Brain pericyte (primary cell): ENCODE results near the gene GALNT5.
"Not testable (repeated sequence)": the region's sequence is repeated elsewhere in the genome, so short reads cannot be mapped to it uniquely, and the experiment has no call there.

ENCODE experiments used
- DNase-seq: peaks from one replicate; pipeline ENCODE4 v3.0.0-alpha.2; 2012; ENCODE audit warnings: low read depth, low spot score

Gene GALNT5

DNA sequence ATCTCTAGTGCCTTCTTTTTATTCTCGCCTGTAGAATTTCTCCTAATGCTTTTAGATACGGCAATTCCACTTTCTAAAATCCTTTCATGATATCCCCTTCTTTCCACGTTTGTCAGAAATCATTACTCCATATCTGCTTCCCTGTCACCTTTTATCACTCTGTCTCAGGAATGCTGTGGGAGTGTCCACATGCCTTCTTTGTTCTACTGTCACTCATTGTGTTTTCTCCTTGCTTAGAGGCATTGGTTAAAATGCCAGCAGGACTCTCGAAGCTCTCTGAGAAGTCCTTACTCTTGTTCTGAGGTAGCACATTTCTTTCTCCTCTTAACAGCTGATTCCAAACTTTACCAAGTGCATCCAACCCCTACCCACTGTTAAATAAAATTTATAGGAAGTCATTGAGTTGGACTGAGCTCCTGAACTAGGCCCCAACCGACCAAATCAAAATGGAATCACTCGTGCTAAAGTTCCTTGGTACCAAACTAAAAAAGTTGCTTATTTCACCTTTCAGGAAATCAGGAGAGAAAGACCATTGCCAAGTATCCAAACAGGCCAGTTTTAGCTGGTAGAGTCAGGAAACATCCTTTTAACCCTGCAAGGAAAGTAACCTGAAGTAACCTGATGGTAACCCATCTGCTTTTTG is 10.6 kb upstream of the GALNT5 start:
- no peak for DNase-seq

DNA sequence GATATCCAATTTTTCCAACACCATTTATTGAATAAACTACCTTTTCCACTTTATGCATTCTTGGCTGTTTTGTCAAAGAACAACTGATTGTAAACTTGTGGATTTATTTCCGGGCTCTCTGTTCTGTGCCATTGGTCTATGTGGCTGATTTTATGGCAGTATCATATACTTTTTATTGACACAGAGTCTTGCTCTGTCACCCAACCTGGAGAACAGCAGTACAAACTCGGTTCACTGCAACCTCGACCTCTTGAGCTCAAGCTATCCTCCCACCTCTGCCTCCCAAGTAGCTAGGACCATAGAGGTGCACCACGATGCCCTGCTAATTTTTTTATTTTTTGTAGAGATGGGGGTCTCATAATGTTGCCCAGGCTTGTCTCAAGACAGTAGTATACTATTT is 6.7 kb upstream of the GALNT5 start:
- DNase-seq = no peak

DNA sequence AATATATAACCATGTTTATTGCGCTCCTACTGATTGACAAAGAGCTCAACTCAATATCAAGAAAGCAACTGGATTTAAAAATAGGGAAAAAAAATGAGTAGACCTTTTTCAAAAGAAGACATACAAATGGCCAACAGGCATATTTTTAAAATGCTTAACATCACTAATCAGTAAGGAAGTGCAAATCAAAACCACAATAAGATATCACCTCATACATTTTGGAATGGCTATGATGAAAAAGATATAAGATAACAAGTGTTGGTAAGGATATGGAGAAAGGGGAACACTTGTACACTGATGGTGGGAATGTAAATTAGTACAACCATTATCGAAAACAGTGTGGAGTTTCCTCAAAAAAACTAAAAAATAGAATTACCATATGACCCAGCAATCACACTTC is 5.6 kb upstream of the GALNT5 start:
- DNase-seq = no peak

DNA sequence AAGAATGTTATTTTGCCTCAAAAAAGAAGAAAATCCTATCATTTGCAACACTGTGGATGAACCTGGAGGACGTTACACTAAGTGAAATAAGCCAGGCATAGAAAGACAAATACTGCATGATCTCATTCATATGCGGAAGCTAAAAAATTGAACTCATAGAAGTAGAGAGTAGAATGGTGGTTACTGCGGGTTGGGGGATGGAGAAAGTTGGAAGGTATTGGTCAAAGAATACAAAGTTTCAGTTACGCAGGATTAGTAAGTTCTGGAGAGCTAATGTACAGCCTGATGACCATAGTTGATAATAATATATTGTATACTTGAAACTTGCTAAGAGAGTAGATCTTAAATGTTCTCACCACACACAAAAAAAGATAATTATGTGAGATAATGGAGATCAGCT is 5.0 kb upstream of the GALNT5 start:
- DNase-seq = no peak

DNA sequence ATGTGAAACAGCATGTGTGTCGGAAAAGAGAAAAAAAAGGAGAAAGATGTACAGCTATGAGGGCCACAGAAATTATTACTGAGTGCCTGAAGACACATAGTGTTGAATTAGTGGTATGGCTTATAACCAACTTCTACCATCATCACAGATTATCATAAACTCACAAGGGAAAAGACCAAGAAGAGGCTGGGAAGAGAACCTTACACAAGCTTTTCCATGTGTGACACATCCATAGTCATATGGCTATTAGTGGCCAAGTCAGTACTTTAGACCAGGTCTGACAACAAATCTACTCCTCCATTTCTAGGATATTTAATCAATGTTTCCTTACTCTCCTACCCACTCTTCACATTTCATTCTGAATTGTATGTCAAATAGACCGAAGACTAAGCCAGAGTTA is 3.5 kb upstream of the GALNT5 start:
- DNase-seq = no peak

DNA sequence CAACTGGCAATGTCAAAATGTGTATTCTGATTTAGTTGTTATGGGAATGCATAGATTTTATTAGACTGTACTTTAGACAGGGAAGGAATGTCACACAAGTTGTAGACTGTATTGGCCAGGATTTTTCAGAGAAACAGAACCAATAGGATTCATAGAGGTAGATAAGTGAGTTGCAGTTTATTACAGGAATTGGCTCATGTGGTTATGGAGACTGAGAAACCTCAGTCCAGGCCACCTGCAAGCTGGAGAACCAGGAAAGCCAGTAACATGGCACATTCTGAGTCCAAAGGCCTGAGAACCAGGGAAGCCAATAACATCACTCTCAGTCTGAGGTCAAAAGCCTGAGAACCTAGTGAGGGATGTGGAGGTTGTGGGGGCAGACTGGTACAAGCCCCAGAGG is 1.8 kb upstream of the GALNT5 start:
- DNase-seq = no peak

DNA sequence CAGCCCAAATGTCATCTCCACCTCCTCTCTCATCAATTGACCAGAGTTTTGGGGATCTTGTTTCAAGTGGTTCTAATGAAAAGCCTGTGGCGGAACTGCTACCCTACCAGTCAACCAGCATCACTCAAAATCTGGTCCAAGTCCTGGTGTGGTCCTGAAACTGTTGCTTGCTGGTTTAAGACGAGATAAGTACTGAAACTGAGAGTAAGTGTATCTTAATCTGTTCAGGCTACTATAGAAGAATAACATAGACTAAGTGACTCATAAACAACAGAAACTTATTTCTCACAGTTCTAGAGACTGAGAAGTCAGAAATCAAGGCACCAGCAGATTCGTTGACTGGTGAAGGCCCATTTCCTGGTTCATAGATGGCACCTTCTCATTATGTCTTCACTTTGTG is 879 bp upstream of the GALNT5 start:
- no peak for DNase-seq

DNA sequence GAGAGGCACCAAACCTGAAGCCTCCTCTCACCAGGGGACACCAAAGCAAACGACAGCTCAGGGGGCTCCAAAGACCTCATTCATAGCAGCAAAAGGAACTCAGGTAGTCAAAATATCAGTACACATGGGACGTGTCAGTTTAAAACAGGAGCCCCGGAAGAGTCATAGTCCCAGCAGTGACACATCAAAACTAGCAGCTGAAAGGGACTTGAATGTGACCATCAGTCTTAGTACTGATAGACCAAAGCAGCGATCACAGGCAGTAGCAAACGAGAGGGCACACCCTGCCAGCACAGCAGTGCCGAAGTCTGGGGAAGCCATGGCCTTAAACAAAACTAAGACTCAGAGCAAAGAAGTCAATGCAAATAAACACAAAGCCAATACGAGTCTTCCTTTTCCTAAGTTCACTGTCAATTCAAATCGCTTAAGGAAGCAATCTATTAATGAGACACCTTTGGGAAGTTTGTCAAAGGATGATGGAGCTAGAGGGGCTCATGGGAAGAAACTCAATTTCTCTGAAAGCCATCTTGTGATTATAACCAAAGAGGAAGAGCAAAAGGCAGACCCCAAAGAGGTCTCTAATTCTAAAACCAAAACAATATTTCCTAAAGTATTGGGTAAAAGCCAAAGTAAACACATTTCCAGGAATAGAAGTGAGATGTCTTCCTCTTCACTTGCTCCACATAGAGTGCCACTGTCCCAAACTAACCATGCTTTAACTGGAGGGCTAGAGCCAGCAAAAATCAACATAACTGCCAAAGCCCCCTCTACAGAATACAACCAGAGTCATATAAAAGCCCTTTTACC is 1.2 kb downstream of the GALNT5 start:
- no peak for DNase-seq

DNA sequence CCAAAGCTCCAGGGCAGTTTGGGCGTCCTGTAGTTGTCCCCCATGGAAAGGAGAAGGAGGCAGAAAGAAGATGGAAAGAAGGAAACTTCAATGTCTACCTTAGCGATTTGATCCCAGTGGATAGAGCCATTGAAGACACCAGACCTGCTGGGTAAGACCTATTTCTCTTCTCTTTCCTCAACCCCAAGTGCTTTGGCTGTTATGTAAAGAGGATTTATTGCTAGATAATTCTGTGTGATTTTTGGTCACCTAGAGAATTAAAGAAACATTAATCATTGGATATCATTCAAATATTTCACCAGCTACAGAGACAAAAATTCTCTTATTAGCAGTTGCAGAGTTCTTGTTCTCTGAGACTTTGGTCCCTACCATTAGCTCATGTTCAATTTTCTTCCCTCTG is 1.9 kb downstream of the GALNT5 start:
- DNase-seq = no peak

DNA sequence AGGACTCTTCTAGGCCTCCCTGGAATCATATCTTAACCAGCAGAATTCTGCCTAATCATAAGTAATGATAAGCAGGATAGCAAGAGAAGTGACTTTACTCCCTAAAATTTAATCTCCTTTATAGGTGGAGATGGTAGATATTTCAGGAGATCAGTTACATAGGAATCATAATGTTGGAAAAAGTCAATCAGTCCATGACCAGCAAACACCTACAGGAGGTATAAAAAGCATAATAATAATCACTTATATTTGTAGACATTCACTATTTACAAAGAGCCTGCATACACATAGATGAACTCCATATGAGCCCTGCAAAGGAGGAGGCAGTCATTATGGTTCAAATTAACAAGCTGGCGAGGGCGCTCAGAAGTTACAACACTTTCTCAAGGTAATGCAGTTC is 2.5 kb downstream of the GALNT5 start:
- DNase-seq = no peak

DNA sequence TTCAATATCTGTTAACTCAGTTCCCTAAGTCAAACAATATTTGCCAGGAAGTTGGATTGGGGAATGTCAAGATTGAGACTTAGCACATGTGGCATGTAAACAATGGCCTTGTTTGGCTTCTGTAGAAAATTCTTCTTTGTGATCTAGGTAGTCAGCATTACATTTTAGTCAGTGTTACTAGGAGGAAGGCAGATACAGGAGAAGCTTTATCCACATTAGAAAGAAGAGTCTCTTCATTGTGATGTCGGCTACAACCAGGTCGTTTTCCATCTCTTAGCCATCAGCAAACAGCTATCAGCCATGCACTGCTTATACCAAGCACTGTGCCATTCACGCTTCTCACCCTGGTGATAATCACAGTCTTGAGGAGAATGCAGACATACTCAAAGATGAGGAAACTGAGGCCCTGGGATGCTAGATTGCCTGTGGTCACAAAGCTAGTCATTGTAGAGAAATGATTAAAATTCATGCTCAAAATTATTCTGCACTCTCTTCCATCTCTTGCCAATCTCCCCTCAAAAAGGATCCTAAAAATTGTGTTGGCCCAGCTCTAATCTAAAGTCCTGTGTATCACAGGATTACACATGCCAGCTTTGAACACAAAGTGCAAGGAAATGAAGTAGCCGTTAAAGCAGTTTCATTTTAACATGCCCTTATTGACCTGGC is 3.2 kb downstream of the GALNT5 start:
- DNase-seq = no peak

DNA sequence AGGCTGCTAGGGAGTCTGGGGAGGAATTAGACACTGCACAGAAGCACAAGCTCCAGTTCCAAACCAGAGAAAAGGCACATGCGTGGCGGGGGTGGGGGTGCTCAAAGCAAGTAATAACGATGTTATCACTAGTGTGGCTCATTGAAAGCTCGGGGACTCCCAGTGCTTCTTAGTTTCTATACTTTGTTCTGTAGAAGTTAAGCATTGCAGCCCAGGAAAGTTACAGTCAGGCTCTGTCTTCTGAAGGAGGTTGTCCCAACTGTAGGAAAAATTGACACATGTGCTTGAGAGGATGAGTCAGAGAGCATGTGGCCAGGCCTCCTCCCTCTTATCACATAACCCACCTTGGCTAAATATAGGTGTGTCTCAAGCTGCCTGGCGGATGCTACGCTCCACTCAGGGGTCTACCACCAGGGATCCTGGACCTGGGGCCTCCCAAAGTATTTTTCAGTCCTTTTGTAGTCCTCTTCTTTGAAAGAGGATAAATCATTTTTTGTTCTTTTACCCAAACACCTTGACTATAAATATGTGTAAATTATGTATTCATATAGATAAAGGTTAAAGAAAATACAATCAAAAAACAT is 3.8 kb downstream of the GALNT5 start:
- DNase-seq = no peak

DNA sequence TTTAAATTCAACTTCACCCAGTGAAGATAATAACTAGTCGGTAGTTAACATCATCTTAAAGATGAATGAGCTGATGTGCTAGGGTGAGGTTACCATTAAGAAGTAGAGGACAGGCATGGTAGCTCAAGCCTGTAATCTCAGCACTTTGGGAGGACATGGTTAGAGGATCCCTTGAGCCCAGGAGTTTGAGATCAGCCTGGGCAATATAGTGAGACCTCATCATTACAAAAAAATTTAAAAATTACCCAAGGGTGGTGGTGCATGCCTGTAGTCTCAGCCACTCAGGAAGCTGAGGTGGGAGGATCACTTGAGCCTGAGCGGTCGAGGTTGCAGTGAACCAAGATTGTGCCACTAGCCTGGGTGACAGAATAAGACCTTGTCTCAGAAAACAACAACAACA is 4.7 kb downstream of the GALNT5 start:
- no peak for DNase-seq

DNA sequence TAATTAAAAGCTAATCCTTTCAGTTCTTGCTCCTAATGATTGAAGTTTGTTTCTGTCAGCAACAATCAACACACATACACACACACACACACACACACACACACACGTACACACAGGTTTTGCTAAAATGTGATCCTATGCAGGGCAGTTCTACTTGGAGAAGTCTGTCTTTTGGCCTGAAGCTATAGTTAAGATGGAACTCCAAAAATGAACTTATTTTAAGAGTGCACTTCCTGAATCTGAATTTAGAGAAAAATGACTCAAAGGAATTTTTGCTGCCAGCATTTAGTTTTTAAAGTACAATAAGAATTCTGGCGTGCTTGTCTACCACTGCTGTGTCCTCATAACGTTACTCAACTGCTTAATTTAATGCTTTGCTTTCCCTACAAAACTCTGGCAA is 6.6 kb downstream of the GALNT5 start:
- DNase-seq = no peak

DNA sequence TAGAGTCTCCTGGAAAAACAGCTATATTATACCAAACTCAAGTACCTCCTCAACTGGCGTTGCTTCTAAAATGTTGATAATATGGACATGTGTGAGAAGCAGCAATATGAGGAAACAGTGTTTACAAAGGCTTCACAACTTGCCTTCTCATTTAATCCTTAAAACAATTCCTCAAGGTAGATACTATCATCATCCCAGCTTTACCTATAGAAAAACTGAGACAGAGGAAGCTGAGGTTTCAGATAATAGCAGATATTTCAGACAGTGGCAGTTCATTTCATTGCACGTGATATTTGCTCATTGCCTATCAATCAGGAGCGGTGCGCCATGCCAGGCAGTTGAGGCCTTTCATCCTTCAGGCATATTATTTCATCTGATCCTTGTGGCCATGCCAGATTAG is 8.3 kb downstream of the GALNT5 start:
- DNase-seq = no peak

DNA sequence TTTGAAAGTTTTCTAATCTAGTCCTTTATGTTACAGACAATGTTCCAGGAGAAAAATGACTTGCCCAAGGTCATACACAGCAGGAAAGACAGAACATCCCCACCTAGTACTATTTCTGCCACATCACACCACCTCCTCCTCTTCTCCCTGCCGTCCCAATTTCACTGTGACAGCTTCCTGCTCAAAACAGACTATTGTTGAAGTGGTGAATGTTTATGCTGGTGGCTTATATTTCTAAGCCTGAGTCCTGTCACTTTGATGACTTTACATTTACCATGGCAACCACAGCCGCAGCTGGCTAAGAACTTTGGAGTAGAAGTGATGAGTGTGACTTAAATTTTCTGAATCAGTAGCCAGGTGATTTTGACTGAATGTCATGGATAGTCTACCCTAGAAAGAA is 10.0 kb downstream of the GALNT5 start:
- no peak for DNase-seq

DNA sequence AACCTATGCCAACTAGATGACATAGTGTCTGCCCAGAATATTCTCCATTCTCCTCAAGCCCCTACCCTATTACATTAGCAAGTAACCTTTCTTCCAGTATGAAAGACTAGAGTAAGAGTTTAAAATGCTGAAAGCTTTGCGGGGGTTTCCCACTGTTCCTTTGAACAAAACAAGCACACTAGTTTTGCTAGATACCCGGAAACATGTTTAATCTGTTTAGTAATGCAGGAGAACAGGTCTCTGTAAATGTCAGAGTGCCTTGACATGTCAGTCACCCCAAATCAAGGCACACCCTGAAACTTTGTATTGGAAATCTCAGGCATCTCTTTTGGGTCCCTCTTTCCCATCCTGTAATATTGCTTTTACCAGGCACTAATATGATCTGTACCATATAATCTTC is 11.6 kb downstream of the GALNT5 start:
- DNase-seq = no peak

DNA sequence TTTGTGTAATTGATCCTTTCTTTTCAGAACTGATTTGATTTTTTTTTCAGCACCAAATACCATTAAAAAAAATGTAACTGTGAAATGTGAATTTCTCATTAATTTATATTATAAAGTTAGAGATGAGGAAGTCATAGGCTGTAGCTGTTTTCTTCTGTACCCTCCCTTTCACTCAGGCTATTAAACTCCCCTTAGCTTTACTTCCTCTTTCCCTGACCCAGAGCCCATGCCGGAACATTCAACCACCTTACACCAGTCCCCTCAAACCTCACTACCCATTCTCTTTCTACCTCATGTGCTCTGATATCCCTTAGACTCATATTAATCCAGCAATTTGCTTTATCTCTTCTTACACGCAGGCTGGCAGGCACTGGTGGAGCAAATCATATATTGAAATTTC is 12.4 kb downstream of the GALNT5 start:
- no peak for DNase-seq

DNA sequence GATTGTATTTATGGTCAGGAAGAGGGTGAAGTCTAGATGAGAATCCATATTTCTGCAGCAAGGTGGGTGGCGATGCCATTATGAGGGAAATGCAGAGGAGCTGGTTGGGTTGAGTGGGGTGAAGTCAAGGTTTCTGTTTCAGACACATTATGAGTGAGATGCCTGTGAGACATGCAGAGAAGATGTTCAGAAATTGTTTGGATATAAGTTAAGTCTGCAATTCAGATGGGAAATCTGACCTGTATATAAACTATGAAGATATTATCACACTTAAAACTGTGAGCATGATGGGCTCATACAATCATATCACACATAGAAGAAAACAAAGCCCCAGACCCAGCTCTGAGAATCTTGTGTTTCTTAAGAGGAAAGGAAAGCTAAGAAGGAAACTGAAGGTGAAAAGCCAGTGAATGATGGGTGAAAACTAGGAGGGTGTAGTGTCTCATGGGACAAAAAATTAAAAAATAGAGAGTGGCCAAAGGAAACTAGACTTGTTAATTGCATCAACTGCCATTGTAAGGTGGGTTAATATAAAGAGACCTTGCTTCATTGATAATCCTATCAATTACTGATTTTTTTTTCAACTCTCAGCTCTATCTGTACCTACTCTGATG is 14.2 kb downstream of the GALNT5 start:
- DNase-seq = no peak

DNA sequence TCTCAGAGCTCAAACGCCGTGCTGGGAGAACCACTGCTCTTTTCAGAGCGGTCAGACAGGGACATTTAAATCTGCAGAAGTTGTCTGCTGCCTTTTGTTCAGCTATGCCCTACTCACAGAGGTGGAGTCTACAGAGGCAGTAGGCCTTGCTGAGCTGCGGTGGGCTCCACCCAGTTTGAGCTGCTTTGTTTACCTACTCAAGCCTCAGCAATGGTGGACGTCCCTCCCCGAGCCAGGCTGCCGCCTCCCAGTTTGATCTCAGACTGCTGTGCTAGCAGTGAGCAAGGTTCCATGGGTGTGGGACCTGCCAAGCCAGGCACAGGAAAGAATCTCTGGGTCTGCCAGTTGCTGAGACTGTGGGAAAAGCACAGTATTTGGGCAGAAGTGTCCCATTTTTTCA is 21.8 kb downstream of the GALNT5 start:
- not testable (repeated sequence) for DNase-seq

DNA sequence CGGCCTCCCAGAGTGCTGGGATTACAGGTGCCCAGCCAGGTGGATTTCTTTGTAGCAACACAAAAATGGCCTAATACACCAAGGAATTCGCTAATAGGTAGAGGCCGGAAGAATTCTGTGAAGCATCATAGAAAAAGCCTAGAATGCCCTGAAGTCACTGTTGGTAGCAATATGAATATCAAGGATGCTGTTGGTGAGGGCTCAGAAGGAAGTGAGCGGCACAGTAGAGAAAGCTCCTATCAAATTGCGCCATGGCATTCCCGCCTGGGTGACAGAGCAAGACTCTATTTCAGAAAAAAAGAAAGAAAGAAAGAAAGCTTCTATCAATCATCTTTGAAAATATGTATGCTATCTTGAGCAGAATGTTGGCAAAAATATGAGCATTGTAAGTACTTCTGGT is 23.8 kb downstream of the GALNT5 start:
- DNase-seq = no peak

DNA sequence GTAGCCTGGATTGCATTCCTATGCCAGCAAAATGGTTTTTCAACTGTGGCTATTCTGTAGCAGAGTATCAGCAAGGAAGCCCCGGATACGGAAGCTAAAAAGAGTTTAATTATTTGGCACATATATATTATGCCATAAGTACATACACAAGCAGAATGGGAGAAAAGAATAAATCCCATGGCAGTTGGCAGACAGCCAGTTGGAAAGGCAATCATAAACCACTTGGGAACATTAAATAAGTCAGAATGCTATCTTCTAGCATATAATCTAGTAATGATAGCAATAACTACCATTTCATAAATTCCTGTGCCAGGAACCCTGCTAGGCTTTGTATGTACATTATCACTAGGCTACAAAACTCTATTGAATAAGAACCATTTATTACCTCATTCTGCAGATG is 26.0 kb downstream of the GALNT5 start:
- no peak for DNase-seq
